Myocyte (in vitro differentiated cells): ENCODE measurements around the gene STARD13. TPM values are rescaled to one million over a fixed set of nuclear protein-coding genes. Genes with fewer than 3 reads are reported as not detected.
A peak's percentile ranks its signal among the peaks of the same experiment; 100 is the strongest.

Experiments
- DNase-seq: peaks from one replicate; pipeline ENCODE4 v3.0.0-alpha.2; 2012; ENCODE audit warnings: low read depth
- total RNA-seq: library from RNA; depleted of rRNA; stranded (reverse); fragments of >200 nt; gene quantifications from 2 replicates; pipeline ENCODE4 v1.2.3, GENCODE V29; 2014

STARD13 gene
- total RNA-seq, 1 donor from 2014 or later: 28.6 TPM

- DNase-seq: peak; percentile 10
Observed at GRCh38 chr13:33277946-33278345, 7.6 kb downstream of the STARD13 start.

DNA sequence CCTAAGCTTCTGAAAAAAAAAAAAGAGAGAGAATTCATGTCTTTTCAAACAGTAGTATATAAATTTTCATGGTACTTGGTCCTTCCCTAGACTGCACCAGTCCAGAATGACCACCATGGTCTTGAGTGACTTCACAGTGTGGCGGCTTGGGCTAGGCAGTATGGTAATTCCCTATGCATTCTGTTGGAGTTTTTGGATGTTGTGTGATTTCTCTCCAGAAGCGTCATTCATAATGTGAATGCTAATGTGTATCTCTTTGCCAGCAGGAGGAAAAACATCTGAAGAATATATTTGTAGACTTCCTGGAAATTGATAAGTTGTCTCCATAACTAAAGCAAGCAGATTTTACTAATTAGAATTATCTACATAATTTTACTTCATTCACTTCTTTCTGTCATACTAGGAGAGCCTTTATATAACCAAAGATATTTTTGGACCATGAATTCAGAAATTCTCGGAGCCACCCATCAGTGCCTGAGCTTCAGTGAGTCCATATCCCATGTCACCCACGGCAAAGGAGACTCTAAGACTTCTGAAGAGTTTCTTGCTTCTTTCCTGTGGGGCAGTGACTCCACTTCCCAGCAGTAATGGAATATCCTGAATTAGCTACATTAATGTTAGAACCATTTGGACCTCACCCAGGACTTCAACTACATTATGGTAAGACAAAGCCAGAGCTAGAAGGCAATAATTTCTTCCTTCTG, 8.4 kb downstream of the STARD13 start:
- DNase-seq: peak; percentile 50

DNA sequence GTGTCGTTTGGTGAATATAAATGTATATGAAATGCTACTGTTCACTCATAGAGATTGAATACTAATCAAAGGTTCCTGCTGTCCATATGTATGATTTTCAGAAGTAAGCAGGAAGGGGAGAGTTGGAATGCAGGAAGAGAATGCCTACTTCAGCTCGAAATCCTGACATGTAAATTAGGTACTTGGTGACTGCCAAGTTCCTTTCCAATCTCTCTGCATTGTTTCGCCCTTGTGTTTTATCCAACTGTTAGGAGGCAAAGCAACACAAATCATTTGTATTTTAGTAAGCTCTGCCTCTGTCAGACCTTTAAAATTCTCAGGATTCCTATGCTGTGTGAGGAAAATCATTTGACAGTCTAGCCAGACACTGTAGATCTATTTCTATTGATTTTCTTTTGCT, 9.0 kb downstream of the STARD13 start:
- peak; percentile 31 for DNase-seq

DNA sequence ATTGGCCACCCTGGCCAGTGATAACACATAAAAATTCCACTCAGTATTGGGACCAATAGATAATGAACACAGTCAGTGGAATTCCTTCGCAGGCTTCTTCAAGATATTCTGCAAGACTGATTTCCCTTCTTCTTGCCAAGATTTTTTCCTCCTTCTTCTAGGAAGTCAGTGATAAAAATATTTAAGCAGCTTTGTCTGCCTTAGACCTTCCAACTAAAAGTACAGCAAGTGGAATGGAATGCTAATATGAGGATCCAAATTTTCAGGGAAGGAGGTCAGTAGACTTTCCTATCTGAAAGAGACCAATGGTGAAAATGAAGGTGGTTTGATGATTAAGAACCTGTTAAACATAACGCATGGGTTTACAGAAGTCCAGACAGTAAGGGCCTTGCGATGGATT, 9.6 kb downstream of the STARD13 start:
- DNase-seq: peak; percentile 23

DNA sequence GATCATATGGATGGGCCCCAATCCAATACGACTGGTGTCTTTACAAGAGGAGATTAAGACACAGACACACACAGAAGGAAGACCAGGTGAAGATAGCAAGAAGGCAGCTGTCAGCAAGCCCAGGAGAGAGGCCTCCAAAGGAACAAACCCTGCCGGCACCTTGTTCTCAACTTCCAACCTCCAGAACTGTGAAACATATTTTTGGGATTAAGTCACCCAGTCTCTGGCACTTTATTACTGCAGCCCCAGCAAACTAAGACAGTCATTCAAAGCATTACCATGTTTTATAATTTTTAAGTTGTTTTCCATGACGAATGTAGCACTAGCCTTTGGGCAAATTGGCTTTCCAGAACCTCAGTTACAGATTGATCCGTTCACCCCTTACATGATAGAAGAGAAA, 11.3 kb downstream of the STARD13 start:
- DNase-seq: peak; percentile 23

DNA sequence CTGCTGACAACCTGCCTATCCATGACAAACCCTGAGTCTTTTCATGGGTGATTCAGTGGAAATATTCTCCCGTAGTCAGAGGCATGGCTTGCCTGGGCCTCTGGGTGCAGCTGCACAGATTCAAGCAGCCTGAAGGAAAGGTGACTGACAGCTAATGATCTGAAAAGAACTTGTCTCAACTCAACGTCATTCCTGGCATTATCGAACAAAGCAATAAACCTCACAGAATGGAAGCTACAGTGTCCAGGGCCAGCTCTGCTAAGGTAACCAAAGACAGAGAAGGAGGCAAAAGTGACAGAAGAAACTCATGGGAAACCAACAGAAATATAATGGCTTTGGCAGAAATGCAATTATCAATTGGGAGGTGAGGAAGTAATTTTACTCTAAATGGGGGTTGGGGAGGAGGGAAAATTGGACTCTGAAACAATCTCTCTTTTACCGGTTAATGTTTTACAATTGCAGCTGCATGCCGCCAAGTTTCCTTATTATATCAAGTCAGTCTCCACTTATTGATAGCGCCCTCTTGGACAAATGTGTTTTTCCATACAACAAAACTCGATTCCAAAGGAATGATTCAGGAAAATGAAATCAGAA, 12.9 kb downstream of the STARD13 start:
- peak; percentile 29 for DNase-seq

- peak; percentile 3 for DNase-seq
Observed at GRCh38 chr13:33271759-33272158, 13.8 kb downstream of the STARD13 start.

GRCh38 chr13:33270895-33271538, 14.5 kb downstream of the STARD13 start:
- DNase-seq: no peak

GRCh38 chr13:33265607-33266006, 19.9 kb downstream of the STARD13 start:
- DNase-seq: no peak

DNA sequence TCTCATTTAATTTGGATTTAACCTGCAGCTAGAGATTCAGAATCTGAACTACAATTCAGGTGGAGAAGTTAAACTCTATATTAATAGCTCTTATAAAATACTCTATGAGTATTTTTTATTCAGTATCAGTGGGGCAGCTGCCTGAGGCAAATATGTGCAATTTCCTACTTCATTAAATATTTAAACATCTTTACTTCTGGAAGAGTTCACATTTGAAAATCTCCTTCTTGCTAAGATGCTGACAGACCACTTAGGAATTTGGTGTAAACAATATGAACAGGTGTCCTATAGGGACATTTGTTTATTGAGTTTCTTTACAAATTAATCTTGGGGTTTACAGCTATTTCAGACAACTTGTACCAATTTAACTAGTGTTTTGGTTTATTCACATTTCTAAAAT, 20.4 kb downstream of the STARD13 start:
- no peak for DNase-seq

DNA sequence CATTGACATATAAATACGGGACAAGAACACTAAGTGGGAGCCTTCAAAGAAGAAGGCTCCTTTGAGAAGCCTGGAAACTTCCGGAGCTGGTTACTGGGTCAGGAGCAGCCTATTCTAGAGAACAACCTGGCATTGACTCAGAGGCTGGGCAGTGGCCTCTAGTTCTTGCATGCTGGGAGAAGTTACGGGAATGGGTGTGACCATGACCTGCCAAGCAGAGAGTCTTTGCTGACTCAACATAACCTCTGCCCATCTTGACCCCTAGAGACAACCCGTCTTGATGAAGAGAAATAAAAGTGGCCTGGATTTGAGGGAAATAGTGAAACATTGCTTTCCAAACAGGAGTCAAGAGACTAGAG, 21.0 kb downstream of the STARD13 start:
- peak; percentile 65 for DNase-seq

- peak; percentile 87 for DNase-seq
Observed at GRCh38 chr13:33263976-33264619, 21.5 kb downstream of the STARD13 start.

DNA sequence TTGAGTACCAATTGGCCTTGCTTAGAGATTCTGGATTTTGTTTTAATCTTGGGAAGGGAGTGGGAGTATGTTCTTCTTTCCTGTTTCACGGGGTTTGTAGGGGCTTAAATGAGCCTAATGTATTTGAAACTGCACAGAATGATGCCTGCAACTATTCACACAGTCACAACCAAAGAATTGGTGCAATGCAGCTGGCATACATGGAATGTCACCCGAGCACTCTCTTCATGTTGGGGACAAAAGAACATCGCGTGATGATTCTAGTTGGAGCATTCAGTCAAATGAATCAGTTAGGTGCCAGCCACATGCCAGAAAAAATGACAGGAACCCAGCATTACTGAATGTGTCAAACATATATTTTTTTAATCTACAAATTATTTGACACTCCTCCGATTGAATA, 22.1 kb downstream of the STARD13 start:
- no peak for DNase-seq

DNA sequence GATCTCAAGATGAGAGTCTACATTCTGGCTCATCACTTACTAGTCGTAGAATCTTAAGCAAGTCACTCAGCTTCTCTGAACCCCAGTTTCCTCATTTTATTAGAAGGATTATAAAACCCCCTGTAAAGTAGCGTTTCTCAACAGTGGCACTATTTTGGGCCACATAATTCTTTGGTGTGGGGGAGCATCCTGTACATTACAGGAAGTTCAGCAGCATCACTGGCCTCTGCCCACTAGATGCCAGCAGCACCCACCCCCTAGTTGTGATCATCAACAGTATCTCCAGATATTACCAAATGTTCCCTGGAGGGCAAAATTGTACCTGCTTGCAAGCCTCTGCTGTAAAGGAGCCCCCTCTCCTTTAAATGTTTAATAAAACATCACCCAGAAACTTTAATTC, 22.6 kb downstream of the STARD13 start:
- DNase-seq: no peak

DNA sequence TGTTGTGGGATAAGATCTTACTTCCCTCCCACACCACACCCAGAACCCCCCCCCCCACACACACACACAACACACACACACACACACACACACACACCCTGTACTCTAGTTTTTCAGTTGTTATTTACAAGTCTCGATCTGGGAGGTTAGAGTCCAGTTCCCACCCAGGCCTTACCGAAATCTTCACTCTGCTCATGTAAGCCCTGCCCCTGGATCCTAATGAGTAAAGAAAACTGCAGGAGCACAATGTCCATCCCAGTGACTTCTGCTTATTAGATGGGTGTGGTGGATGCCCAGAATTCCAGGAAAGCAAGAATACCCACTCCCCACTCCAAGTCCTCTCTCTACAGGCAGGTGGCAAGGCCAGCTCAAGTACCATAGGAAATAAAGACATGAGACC, 23.0 kb downstream of the STARD13 start:
- DNase-seq: no peak

DNA sequence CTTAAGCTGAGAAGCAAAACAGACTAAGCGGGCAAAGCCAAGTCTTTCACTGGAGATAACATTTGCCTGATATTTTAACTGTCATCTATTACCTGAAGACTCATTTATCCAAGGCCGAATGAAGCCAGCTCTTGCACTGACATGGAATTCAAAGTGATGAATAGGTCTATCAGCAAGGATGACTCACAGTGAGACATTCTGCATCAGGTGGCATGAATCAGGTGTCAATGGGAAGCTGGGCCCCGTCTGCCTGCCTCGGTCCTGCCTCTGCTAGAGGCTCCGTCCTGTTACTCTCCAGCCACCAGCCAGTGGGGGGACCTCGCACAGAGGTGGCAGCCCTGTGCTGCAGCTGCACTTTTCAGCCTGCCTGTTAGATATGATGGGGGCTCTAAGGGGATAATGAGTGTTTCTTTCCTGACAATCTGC, 23.5 kb downstream of the STARD13 start:
- DNase-seq: no peak

DNA sequence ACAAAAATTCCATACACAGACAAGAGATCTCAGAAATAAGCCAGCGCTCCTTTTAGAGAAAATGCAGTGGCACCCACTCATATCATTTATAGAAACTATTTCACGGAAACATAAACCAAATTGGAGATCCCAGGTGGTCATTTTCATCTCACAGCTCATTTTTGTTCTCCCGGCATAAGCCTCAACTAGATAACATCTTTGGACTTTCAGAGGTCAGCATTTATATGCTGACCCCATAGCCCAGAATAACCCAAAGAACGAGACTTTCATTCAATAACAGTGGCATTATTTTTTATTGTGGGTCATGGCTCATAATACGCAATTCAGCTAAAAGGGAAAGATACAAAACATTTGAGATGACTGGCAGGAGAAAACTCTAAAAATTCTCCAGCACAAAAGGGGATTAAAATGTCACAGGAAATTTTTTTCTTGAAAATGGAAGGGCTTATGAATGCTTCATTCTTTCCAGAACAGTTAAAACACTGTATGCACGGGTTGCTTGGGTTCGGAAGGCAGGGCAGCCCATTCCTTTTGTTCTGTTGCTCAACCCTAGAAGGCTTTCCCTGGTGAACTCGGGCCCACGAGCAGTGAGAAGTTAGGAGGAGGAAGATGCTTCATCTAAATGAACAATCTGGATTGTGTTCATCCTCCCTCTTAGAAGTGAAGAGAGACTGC, 24.0 kb downstream of the STARD13 start:
- DNase-seq: no peak

GRCh38 chr13:33260168-33261098, 25.1 kb downstream of the STARD13 start:
- peak; percentile 81 for DNase-seq

- DNase-seq: no peak
Observed at GRCh38 chr13:33259296-33259695, 26.3 kb downstream of the STARD13 start.

DNA sequence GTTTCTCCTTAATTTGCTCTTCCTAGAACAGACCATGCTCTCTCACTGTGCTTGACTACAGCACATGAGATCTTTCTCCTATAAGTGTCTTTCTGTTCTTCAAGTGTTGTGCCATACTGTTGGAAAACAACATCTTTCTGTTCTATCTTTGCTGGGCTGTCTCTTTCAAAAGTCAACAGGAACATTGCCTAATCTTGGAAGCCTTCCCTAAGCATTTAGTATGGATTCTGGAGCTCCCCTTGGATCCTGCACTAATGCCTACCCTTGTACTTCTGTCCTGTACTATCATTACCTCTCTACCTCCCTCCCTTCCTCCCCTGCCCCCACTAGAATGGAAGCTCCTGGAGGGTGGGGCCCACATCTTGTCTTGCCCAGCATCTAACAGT, 26.8 kb downstream of the STARD13 start:
- no peak for DNase-seq
